Fibroblast of mammary gland (primary cell): ENCODE measurements around the gene GLS.
"Not testable (repeated sequence)": the region's sequence is repeated elsewhere in the genome, so short reads cannot be mapped to it uniquely, and the experiment has no call there.

Experiments used
- DNase-seq: peaks from one replicate; pipeline ENCODE4 v3.0.0-alpha.2; 2010; ENCODE audit warnings: low read depth
- H3K4me3 ChIP-seq: 2 replicates; pipeline ENCODE4 v1.5.1; 2011; ENCODE audit warnings: low read depth, mild to moderate bottlenecking, low read length, moderate library complexity; ENCODE audit not compliant: control insufficient read depth
- CTCF ChIP-seq: conservative IDR thresholded peaks from 2 replicates; pipeline ENCODE4 v1.5.1; 2011; ENCODE audit warnings: low read depth, low read length, inconsistent platforms; ENCODE audit not compliant: control insufficient read depth, insufficient read depth

Gene GLS

GRCh38 chr2:190844700-190845401, 35.8 kb upstream of the GLS start:
- TF ChIP-seq CTCF: no peak
- H3K4me3 ChIP-seq: no peak overlapping the region

GRCh38 chr2:190846746-190847145, 33.9 kb upstream of the GLS start:
- no peak overlapping the region for H3K4me3 ChIP-seq
- no peak for TF ChIP-seq CTCF
- no peak for DNase-seq

More at GRCh38 chr2:190844700-190845401, 35.8 kb upstream of the GLS start:
- no peak for DNase-seq

- DNase-seq: peak; percentile 54
- TF ChIP-seq CTCF: no peak
Observed at GRCh38 chr2:190847504-190848081, 33.0 kb upstream of the GLS start.

GRCh38 chr2:190849774-190850173, 30.8 kb upstream of the GLS start:
- no peak overlapping the region for H3K4me3 ChIP-seq
- no peak for TF ChIP-seq CTCF
- DNase-seq: peak; percentile 91

More at GRCh38 chr2:190847504-190848081, 33.0 kb upstream of the GLS start:
- no peak overlapping the region for H3K4me3 ChIP-seq

GRCh38 chr2:190853022-190853421, 27.6 kb upstream of the GLS start:
- not testable (repeated sequence) for H3K4me3 ChIP-seq, DNase-seq

GRCh38 chr2:190853531-190854383, 26.9 kb upstream of the GLS start:
- H3K4me3 ChIP-seq: no peak overlapping the region
- TF ChIP-seq CTCF: no peak
- DNase-seq: peak; percentile 46

- no peak overlapping the region for H3K4me3 ChIP-seq
- no peak for TF ChIP-seq CTCF
- DNase-seq: no peak
Observed at GRCh38 chr2:190854726-190855125, 25.9 kb upstream of the GLS start.
